ENCODE measurements around the gene THBD. TPM values are rescaled to one million over a fixed set of nuclear protein-coding genes. Genes with fewer than 3 reads are reported as not detected.

Gene THBD
- total and polyA plus RNA-seq, 2 of the 4 experiments (the other 2 are of a cell fraction): 0.07 TPM; not detected in 1

DNA sequence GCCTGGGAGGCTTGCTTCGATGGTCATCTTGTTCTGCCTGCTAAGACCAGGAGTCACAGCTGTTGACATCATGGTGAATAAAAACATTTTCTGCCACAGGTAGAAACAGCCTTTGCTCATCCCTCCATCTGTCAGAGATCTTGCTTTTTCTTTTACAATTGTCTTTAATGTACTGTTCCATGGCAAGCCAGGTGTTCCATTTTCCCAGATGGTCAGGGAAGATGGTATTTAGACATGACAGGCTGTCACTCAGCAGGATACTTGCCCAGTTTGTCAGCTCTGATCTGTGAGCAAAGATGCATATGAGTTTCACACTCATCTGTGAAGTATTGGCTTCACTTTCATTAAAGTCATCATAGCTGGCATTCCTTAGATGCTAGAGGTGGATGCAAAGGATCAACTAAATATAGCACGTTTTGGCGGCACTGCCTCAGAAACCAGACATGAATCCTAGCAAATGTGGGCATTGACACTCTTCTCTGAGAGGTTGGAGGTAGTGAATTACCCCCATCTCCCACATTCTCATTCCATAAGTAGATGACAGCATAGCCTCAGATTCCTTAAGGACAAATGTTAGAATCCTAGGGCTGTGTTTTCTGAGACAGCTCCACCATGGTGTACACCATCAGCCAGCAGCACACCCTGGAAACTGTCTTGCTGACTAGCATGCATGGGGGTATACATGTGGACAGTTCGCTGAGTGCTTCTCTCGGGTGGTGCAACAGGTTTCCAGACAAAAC lies 10.2 kb downstream of the THBD start:
- H3K79me1 ChIP-seq (ENCODE audit: low read depth in 1 of 2, low read length in 2 of 2): no peaks in the 10 kb centered on the region
- dilution Hi-C loops (cut with HindIII; ENCODE audit: low sequenced_read_pairs, unreplicated experiment) (no loop called here), in situ Hi-C loops (cut with MboI; ENCODE audit: low sequenced_read_pairs) (no loop called here), intact Hi-C loops (cut with micrococcal nuclease) (no loop called here)
- no peak overlapping the region for H3K18ac ChIP-seq (ENCODE audit: low read depth, low read length)
- no peak overlapping the region for H3K27ac ChIP-seq (ENCODE audit: insufficient read depth, low read length)
- H4K8ac ChIP-seq (ENCODE audit: low read depth in 2 of 2, low read length in 2 of 2): no peak overlapping the region
- H2BK20ac ChIP-seq (ENCODE audit: low read depth, low read length): no peak overlapping the region
- ChIA-PET POLR2A (ENCODE audit: unreplicated experiment) (no interaction called here), CTCF (no interaction called here)
- no peak overlapping the region for H2BK5ac ChIP-seq (ENCODE audit: low read depth, low read length, poor library complexity, severe bottlenecking)
- no peak overlapping the region for H3K14ac ChIP-seq (replicated peaks; ENCODE audit: low read depth, low read length)
- no peak overlapping the region for H2BK15ac ChIP-seq (ENCODE audit: low read depth, low read length)
- H3K27me3 ChIP-seq (ENCODE audit: control insufficient read depth, insufficient read depth, low read length): peaks cover 37% of the 10 kb centered on the region
- no peak overlapping the region for H3K4me3 ChIP-seq (ENCODE audit: insufficient read depth, low read depth, low read length)
- no peaks in the 10 kb centered on the region for H3K9me3 ChIP-seq (ENCODE audit: control insufficient read depth, insufficient read depth, low read length)
- no peak overlapping the region for H3K56ac ChIP-seq (ENCODE audit: extremely low read depth, insufficient read depth, low read length)
- H3K9ac ChIP-seq (ENCODE audit: low read depth, low read length): no peak overlapping the region
- WGBS, 2 experiments (ENCODE audit: extremely low coverage in 2 of 2, insufficient read length in 1 of 2): 40% methylated on average over 1 of the region's 5 CpGs; no CpG with 5 or more reads in 1 of the 2 experiments
- no peak overlapping the region for H4K91ac ChIP-seq (ENCODE audit: insufficient read depth, low read depth, low read length)
- H3K9me1 ChIP-seq (ENCODE audit: insufficient read depth, low read length): no peaks in the 10 kb centered on the region
- H3K23ac ChIP-seq (ENCODE audit: low read depth, low read length): no peak overlapping the region
- H3K4me1 ChIP-seq (ENCODE audit: control insufficient read depth, insufficient read depth, low read length): no peaks in the 10 kb centered on the region; the same call in 1 of the 2 replicates
- H4K5ac ChIP-seq (ENCODE audit: low read depth, low read length): no peak overlapping the region
- no peak for TF ChIP-seq POLR2A (IDR thresholded peaks at IDR 0.05; ENCODE audit: low read depth, low read length)
- no peak for TF ChIP-seq MAZ (IDR thresholded peaks at IDR 0.05; ENCODE audit: borderline replicate concordance, low read depth, low read length)
- TF ChIP-seq, protein P1, sequence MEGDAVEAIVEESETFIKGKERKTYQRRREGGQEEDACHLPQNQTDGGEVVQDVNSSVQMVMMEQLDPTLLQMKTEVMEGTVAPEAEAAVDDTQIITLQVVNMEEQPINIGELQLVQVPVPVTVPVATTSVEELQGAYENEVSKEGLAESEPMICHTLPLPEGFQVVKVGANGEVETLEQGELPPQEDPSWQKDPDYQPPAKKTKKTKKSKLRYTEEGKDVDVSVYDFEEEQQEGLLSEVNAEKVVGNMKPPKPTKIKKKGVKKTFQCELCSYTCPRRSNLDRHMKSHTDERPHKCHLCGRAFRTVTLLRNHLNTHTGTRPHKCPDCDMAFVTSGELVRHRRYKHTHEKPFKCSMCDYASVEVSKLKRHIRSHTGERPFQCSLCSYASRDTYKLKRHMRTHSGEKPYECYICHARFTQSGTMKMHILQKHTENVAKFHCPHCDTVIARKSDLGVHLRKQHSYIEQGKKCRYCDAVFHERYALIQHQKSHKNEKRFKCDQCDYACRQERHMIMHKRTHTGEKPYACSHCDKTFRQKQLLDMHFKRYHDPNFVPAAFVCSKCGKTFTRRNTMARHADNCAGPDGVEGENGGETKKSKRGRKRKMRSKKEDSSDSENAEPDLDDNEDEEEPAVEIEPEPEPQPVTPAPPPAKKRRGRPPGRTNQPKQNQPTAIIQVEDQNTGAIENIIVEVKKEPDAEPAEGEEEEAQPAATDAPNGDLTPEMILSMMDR (conservative IDR thresholded peaks at IDR 0.05; ENCODE audit: low read depth, low read length): no peak
- no peak for TF ChIP-seq CHD1 (IDR thresholded peaks at IDR 0.05; ENCODE audit: low read depth, low read length)
- no TSS peak for BruUV-seq (replicated peaks)
- no peak overlapping the region for H2AK9ac ChIP-seq (replicated peaks; ENCODE audit: low read depth, low read length, poor library complexity)
- no peak overlapping the region for H3K4ac ChIP-seq (ENCODE audit: low read depth, low read length)
- no peaks in the 10 kb centered on the region for H3K36me3 ChIP-seq (ENCODE audit: control insufficient read depth, insufficient read depth, low read length)
- no peak for DNase-seq
- no peak overlapping the region for H2AK5ac ChIP-seq (ENCODE audit: low read depth, low read length)
- H2AFZ ChIP-seq (replicated peaks; ENCODE audit: low read length, poor library complexity): no peak overlapping the region
- no peak for ATAC-seq (ENCODE audit: low read depth)
- H2BK120ac ChIP-seq (ENCODE audit: low read depth, low read length): no peak overlapping the region
- no peak overlapping the region for H3K4me2 ChIP-seq (ENCODE audit: low read depth, low read length)
- H4K20me1 ChIP-seq (ENCODE audit: insufficient read depth, low read length): no peaks in the 10 kb centered on the region
